HEK293 (cell line): ENCODE data around the gene PXMP2.

Experiments
- CTCF ChIA-PET: fragments of 350-600 bp; formaldehyde crosslinking; extraction: SDS; loops from one replicate; lab custom pipeline; 2021; ENCODE audit warnings: antibody characterized with exemption; lab: Yijun Ruan, JAX
- POLR2A ChIA-PET: fragments of 300-600 bp; formaldehyde crosslinking; extraction: SDS; loops from one replicate; lab custom pipeline; 2020; ENCODE audit warnings: antibody characterized with exemption, inconsistent platforms; lab: Yijun Ruan, JAX
- H3K27ac ChIP-seq: fragments of 200-500 bp; sonication (Bioruptor generic); 2 replicates; pipeline ENCODE4 v1.5.1; 2014; ENCODE audit warnings: low read depth, low read length, control low read depth, inconsistent platforms; ENCODE audit errors: extremely low read depth
- H3K36me3 ChIP-seq, 2 experiments: fragments of 200-500 bp in 1 of 2; sonication (Bioruptor generic) in 1 of 2; 1 replicate in 1 of 2; 2 replicates in 1 of 2; pipeline ENCODE4 v1.5.1; 2014 to 2017; ENCODE audit warnings: inconsistent platforms in 2 of 2, low read length in 2 of 2; ENCODE audit not compliant: control insufficient read depth in 2 of 2, insufficient read depth in 1 of 2
- H3K4me1 ChIP-seq: fragments of 200-500 bp; sonication (Bioruptor generic); 2 replicates; pipeline ENCODE4 v1.5.1; 2014; ENCODE audit warnings: mild to moderate bottlenecking, low read length, inconsistent platforms; ENCODE audit not compliant: control insufficient read depth, insufficient read depth
- H3K4me3 ChIP-seq: 2 replicates; pipeline ENCODE4 v1.5.1; 2011; ENCODE audit warnings: low read depth, mild to moderate bottlenecking, control low read depth, low read length, moderate library complexity
- H3K9me3 ChIP-seq: fragments of 200-500 bp; sonication (Bioruptor generic); 2 replicates; pipeline ENCODE4 v1.5.1; 2014; ENCODE audit warnings: low read depth, low read length, inconsistent platforms; ENCODE audit not compliant: control insufficient read depth, insufficient read depth
- EGR2 ChIP-seq: fragments of 450-650 bp; formaldehyde crosslinking; IDR thresholded peaks from 2 replicates; pipeline ENCODE4 v1.5.1; 2016; ENCODE audit warnings: low read depth, missing biosample characterization, missing genetic modification characterization
- HOXC10 ChIP-seq: sonication (generic); formaldehyde crosslinking; IDR thresholded peaks from 2 replicates; pipeline ENCODE4 v1.8.1; 2023; ENCODE audit warnings: mild to moderate bottlenecking, missing genetic modification reagents
- PATZ1 ChIP-seq: fragments of 450-650 bp; formaldehyde crosslinking; IDR thresholded peaks from 2 replicates; pipeline ENCODE4 v1.5.1; 2016; ENCODE audit warnings: missing biosample characterization, missing genetic modification characterization
- SCRT2 ChIP-seq: fragments of 450-650 bp; formaldehyde crosslinking; IDR thresholded peaks from 2 replicates; pipeline ENCODE4 v1.5.1; 2016; ENCODE audit warnings: missing biosample characterization, missing genetic modification characterization
- WT1 ChIP-seq: fragments of 450-650 bp; formaldehyde crosslinking; IDR thresholded peaks from 2 replicates; pipeline ENCODE4 v1.5.1; 2016; ENCODE audit warnings: missing biosample characterization, missing genetic modification characterization
- ZBTB10 ChIP-seq: fragments of 450-650 bp; formaldehyde crosslinking; IDR thresholded peaks from 2 replicates; pipeline ENCODE4 v1.5.1; 2016; ENCODE audit warnings: missing biosample characterization, missing genetic modification characterization
- ZBTB8A ChIP-seq: fragments of 450-650 bp; formaldehyde crosslinking; IDR thresholded peaks from 2 replicates; pipeline ENCODE4 v1.5.1; 2016; ENCODE audit warnings: missing biosample characterization, missing genetic modification characterization
- ZNF146 ChIP-seq: fragments of 450-650 bp; formaldehyde crosslinking; IDR thresholded peaks from 2 replicates; pipeline ENCODE4 v1.5.1; 2016; ENCODE audit warnings: missing biosample characterization, missing genetic modification characterization
- ZNF18 ChIP-seq: fragments of 450-650 bp; formaldehyde crosslinking; IDR thresholded peaks from 2 replicates; pipeline ENCODE4 v1.5.1; 2016; ENCODE audit warnings: missing biosample characterization, missing genetic modification characterization
- ZNF214 ChIP-seq: fragments of 450-650 bp; formaldehyde crosslinking; IDR thresholded peaks from 2 replicates; pipeline ENCODE4 v1.5.1; 2017; ENCODE audit warnings: missing biosample characterization, mild to moderate bottlenecking, missing genetic modification characterization, borderline replicate concordance
- ZNF221 ChIP-seq: fragments of 450-650 bp; formaldehyde crosslinking; IDR thresholded peaks from 2 replicates; pipeline ENCODE4 v1.5.1; 2017; ENCODE audit warnings: missing biosample characterization, missing genetic modification characterization, borderline replicate concordance
- ZNF248 ChIP-seq: fragments of 450-650 bp; formaldehyde crosslinking; IDR thresholded peaks from 2 replicates; pipeline ENCODE4 v1.5.1; 2017; ENCODE audit warnings: missing biosample characterization, missing genetic modification characterization
- ZNF292 ChIP-seq: fragments of 450-650 bp; formaldehyde crosslinking; IDR thresholded peaks from 2 replicates; pipeline ENCODE4 v1.5.1; 2016; ENCODE audit warnings: low read depth, missing biosample characterization, missing genetic modification characterization, borderline replicate concordance
- ZNF416 ChIP-seq: fragments of 450-650 bp; formaldehyde crosslinking; IDR thresholded peaks from 2 replicates; pipeline ENCODE4 v1.5.1; 2016; ENCODE audit warnings: missing biosample characterization, missing genetic modification characterization
- ZNF423 ChIP-seq: fragments of 450-650 bp; formaldehyde crosslinking; IDR thresholded peaks from 2 replicates; pipeline ENCODE4 v1.5.1; 2016; ENCODE audit warnings: missing biosample characterization, missing genetic modification characterization
- ZNF433 ChIP-seq: fragments of 450-650 bp; formaldehyde crosslinking; IDR thresholded peaks from 2 replicates; pipeline ENCODE4 v1.5.1; 2016; ENCODE audit warnings: missing biosample characterization, missing genetic modification characterization, low read depth
- ZNF514 ChIP-seq: fragments of 450-650 bp; formaldehyde crosslinking; IDR thresholded peaks from 2 replicates; pipeline ENCODE4 v1.5.1; 2016; ENCODE audit warnings: missing biosample characterization, missing genetic modification characterization
- ZNF529 ChIP-seq: fragments of 450-650 bp; formaldehyde crosslinking; IDR thresholded peaks from 2 replicates; pipeline ENCODE4 v1.5.1; 2017; ENCODE audit warnings: missing genetic modification characterization, missing biosample characterization; ENCODE audit not compliant: insufficient replicate concordance
- ZNF544 ChIP-seq: fragments of 450-650 bp; formaldehyde crosslinking; IDR thresholded peaks from 2 replicates; pipeline ENCODE4 v1.5.0; 2017; ENCODE audit warnings: missing biosample characterization, missing genetic modification characterization
- ZNF596 ChIP-seq: fragments of 450-650 bp; IDR thresholded peaks from 2 replicates; pipeline ENCODE4 v1.5.0; 2018; ENCODE audit warnings: missing biosample characterization, mild to moderate bottlenecking, missing genetic modification characterization, moderate library complexity
- ZNF701 ChIP-seq: fragments of 450-650 bp; formaldehyde crosslinking; IDR thresholded peaks from 2 replicates; pipeline ENCODE4 v1.5.1; 2016; ENCODE audit warnings: missing biosample characterization, missing genetic modification characterization
- ZNF830 ChIP-seq: fragments of 450-650 bp; IDR thresholded peaks from 2 replicates; pipeline ENCODE4 v1.5.0; 2018; ENCODE audit warnings: missing biosample characterization, missing genetic modification characterization, low read depth, mild to moderate bottlenecking, moderate library complexity
- ZSCAN30 ChIP-seq: fragments of 450-650 bp; IDR thresholded peaks from 2 replicates; pipeline ENCODE4 v1.5.1; 2018; ENCODE audit warnings: missing biosample characterization, mild to moderate bottlenecking, missing genetic modification characterization, moderate library complexity

Gene PXMP2

GRCh38 chr12:132740652-132741051 lies 53.3 kb downstream of the PXMP2 start:
- H3K4me1 ChIP-seq = no peaks in the 10 kb centered on the region
- H3K36me3 ChIP-seq = peaks cover 70 to 97% of the 10 kb centered on the region in 2 experiments
- ChIA-PET CTCF (no interaction called here), POLR2A (no interaction called here)
- TF ChIP-seq ZNF433 (tag by site-specific recombination) (no peak), ZNF214 (no peak), ZNF416 (no peak), ZNF830 (no peak), WT1 (no peak), ZBTB8A (tag by site-specific recombination) (no peak), HOXC10 (CRISPR knock-in tag) (no peak), ZNF221 (no peak), EGR2 (no peak), ZBTB10 (tag by site-specific recombination) (no peak), ZNF701 (tag by site-specific recombination) (no peak), ZNF423 (no peak), PATZ1 (no peak), ZNF544 (tag by site-specific recombination) (no peak), SCRT2 (no peak), ZNF596 (tag by site-specific recombination) (no peak), ZNF529 (no peak), ZNF248 (no peak), ZSCAN30 (tag by site-specific recombination) (no peak)
- H3K9me3 ChIP-seq = no peaks in the 10 kb centered on the region
- no peak overlapping the region for H3K4me3 ChIP-seq
- no peak overlapping the region for H3K27ac ChIP-seq

GRCh38 chr12:132741620-132742019 lies 54.2 kb downstream of the PXMP2 start:
- POLR2A ChIA-PET = no interaction called here
- H3K27ac ChIP-seq = no peak overlapping the region
- H3K4me3 ChIP-seq = no peak overlapping the region
- CTCF ChIA-PET = no interaction called here
- H3K36me3 ChIP-seq = peaks cover 74 to 97% of the 10 kb centered on the region in 2 experiments
- no peaks in the 10 kb centered on the region for H3K4me1 ChIP-seq
- TF ChIP-seq ZNF514 (tag by site-specific recombination) (no peak), ZNF146 (tag by site-specific recombination) (no peak), WT1 (no peak)
- H3K9me3 ChIP-seq = no peaks in the 10 kb centered on the region

GRCh38 chr12:132743831-132744230 lies 56.4 kb downstream of the PXMP2 start:
- CTCF ChIA-PET = no interaction called here
- H3K9me3 ChIP-seq = no peaks in the 10 kb centered on the region
- H3K4me3 ChIP-seq = no peak overlapping the region
- TF ChIP-seq ZNF416 (no peak), ZNF292 (no peak), ZNF18 (tag by site-specific recombination) (no peak)
- peaks cover 70 to 98% of the 10 kb centered on the region in 2 experiments for H3K36me3 ChIP-seq
- POLR2A ChIA-PET = no interaction called here
- no peak overlapping the region for H3K27ac ChIP-seq
- no peaks in the 10 kb centered on the region for H3K4me1 ChIP-seq
